HG03439 (cell line): Measurements from ENCODE around the gene LSP1.
"Not testable (repeated sequence)": the region's sequence is repeated elsewhere in the genome, so short reads cannot be mapped to it uniquely, and the experiment has no call there.

ENCODE experiments used
- ATAC-seq: cut with Tn5 transposase; IDR thresholded peaks from one replicate; pipeline ENCODE4 v1.9.1; 2021; ENCODE audit warnings: mild to moderate bottlenecking, moderate library complexity; ENCODE audit not compliant: unreplicated experiment

The LSP1 gene, protein sequence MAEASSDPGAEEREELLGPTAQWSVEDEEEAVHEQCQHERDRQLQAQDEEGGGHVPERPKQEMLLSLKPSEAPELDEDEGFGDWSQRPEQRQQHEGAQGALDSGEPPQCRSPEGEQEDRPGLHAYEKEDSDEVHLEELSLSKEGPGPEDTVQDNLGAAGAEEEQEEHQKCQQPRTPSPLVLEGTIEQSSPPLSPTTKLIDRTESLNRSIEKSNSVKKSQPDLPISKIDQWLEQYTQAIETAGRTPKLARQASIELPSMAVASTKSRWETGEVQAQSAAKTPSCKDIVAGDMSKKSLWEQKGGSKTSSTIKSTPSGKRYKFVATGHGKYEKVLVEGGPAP

DNA sequence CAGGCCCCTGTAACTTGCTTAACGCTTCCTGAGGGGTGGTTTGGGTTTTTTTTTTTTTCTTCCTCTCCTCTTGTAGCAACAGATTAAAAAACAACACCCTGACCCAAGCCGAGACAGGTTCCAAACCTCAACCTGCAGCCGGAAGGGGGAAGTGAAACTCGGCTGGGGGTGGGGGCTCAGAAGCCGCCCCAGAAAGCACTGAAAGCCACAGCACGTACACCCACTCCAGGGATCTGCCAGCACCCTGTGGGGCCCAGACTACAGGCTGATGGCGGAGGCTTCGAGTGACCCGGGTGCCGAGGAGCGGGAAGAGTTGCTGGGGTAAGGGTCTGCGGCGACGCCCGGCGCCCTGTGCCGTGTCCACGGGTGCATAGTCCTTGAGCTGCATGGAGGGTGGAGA lies at the start of gene LSP1:
LSP1 (plus strand) TSS at position 208 of the 400 bp plus-strand sequence; CDS start at position 269, 61 bp downstream.
- ATAC-seq: peak; percentile 38

DNA sequence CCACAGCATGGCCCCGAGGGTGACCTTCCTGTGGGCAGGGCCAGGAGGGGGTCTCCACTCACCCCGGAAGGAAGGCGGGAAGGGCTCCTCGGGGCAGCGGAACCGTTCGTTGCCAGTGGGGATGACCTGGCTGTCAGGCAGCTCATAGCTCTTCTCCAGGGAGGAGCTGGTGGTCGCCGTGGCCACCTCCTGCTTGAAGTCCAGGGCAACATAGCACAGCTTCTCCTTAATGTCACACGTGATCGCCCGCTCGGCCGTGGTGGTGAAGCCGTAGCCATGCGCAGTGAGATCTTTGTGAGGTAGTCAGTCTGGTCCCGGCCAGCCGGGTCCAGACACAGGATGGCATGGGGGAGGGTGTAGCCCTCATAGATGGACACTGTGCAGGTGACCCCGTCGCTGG lies 49.6 kb upstream of the LSP1 start:
- ATAC-seq: no peak

DNA sequence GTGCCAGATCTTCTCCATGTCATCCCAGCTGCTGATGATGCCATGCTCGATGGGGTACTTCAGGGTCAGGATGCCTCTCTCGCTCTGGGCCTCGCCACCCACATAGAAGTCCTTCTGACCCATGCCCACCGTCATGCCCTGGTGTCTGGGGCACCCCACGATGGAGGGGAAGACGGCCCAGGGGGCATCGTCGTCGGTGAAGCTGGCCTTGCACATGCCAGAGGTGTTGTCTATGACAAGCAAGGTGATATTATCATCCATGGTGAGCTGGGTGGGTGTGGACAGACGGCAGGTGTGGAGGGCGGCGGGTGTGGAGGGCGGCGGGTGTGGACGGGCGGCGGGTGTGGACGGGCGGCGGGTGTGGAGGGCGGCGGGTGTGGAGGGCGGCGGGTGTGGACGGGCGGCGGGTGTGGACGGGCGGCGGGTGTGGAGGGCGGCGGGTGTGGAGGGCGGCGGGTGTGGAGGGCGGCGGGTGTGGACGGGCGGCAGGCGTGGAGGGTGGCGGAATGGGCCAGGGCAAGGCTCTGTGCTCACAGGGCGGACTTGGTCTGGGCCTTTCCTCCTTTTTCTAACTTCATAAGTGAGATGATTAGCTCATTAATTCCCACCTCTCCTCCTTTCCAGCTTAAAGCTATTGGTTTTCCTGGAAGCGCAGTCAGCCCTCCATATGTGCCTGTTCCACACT lies 48.9 kb upstream of the LSP1 start:
- not testable (repeated sequence) for ATAC-seq

DNA sequence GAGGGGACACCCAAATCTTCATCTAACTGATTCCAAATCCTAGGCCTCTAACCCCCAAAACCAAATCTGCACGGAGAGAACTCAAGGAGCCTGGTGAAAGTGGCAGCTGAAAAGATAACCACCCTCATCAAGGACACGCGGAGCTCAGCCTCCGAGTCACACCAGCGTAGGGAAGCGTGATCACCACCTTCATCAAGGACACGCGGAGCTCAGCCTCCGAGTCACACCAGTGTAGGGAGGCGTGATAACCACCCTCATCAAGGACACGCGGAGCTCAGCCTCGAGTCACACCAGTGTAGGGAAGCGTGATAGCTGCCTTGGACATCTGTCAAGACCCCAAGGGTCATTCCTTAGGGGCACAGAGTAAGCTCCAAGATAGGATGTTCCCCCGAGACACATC lies 47.4 kb upstream of the LSP1 start:
- ATAC-seq: no peak

DNA sequence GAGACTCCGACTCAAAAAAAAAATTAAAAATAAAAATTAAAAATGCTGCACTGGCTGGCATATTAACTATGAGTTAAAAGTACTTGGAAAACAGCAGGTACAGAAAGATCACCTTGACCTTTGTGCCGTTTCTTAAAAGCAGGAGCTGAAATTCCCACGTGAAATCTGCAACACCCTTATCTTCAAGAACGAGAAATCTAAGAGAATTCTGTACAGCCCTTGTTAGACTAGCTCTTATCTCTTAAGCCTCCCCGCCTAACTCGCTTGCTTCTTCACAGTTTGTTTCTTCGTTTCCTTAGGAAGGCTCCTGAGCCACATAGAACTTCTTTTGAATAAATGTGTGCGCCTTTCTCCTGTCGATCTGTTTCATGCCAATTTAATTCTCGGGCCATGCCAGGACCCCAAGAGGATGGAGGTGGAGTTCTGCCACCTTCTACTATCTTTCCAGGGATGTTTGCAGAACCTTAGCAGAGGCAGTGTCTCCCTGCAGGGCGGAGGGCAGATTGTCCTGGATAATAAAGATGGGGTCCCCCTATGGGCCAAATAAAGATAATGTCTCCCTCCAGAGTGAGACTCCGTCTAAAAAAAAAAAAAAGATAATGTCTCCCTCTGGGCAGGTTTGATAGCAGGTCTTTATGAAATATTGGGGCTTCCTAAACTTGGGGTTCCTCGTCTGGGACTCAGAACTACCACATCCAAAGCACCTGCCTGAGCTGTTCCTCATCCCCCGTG lies 45.5 kb upstream of the LSP1 start:
- no peak for ATAC-seq

DNA sequence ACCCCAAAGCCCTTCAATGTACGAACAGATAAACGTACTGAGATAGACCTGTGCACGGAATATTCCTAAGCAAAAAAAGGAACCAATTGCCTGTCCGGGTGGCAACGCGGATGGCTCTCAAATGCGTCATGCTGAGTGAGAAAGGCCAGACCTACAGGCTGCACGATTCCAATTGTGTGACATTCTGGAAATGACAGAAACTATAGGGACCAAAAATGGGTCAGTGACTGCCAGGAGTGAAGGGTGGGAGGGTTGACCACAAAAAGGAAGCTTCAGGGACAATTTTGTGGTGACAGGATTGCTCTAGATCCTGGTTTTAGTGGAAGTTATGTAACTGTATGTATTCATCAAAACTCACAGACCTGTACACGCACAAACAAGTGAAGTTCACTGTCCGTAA lies 42.1 kb upstream of the LSP1 start:
- ATAC-seq: no peak

DNA sequence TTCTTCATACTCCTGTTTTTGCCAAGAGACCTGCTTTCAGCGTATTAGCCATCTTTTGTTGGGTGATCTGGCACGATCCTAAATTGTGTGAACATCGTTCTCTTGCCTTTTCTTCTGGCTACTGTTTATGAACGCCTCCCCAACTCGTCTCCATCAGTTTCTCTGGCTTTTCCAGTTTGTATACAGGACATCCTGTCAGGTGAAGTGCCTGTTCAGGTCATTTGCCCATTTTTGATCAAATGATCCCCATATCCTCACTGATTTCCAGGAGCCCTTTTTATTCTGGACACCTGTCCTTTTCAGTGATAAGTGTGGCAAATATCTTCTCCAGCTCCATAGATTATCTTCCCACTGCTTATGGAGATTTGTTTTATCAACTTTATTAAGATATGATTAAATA lies 40.6 kb upstream of the LSP1 start:
- ATAC-seq: no peak

DNA sequence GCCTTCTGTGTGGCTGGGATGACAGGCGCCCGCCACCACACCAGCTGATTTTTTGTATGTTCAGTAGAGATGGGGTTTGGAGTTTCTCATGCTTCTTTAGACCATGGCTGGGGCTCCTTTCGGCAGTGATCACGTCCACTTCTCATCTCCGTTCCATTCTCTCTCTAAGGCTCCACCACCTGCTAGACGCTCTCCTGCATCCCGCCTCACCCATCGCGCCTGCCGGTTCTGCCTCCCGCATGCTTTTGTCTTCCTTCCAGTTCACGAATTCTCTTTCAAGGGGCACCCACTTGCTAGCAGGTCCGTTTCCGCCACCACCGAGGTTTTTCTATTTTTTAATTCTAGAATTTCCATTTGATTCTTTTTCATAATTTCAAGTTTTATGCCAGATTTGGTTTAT lies 40.1 kb upstream of the LSP1 start:
- no peak for ATAC-seq

DNA sequence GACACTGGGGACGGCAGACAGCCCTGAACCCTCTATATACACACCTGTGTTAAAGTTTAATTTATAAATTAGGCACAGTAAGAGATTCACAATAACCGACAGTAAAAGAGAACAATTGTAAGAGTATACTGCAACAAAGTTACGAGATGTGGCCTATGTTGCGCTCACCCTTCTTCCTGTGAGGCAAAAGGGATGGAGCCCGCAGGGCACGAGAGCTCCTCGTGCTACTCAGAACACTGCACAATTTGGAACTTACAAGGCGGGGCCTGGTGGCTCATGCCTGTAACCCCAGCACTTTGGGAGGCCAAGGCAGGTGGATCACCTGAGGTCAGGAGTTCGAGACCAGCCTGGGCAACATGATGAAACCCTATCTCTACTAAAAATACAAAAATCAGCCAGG lies 39.5 kb upstream of the LSP1 start:
- not testable (repeated sequence) for ATAC-seq

DNA sequence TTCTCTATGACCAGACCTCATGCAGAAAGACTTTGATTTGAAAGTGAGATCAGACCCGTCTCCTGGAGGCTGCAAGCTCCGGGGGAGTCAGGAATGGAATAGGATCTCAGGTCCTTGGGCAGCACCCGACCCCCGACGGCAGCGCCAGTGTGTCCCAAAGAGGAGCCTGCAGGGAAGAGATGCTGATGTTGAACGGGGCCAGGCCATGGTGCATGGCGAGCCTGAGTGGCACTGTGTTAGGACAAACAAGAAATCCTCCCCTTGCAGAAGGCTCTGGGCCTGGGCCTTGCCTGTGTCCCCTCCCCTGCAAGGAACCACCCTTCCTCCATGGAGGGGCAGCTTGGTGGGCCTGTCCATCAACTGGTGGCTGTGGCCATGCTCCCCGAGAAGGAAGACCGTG lies 38.2 kb upstream of the LSP1 start:
- ATAC-seq: no peak

DNA sequence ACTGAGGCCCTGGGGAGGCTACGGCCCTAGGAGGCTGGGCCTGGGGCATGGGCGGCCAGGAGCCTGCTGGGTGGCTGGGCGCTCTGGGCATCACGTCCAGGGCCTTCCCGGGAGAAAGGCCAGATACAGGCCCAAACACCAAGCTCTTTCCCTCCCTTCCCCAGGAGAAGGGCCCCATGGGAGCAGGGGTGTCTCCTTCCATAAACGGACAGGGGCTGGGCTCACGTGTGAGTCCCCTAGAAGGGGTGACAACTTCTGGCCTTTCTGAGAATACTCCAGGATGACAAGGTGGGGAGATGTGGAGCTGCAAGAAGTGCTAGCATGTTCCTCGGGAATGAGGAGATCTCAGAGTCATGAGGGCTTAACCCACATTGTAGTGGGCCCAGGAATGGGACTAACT lies 37.6 kb upstream of the LSP1 start:
- ATAC-seq: no peak

DNA sequence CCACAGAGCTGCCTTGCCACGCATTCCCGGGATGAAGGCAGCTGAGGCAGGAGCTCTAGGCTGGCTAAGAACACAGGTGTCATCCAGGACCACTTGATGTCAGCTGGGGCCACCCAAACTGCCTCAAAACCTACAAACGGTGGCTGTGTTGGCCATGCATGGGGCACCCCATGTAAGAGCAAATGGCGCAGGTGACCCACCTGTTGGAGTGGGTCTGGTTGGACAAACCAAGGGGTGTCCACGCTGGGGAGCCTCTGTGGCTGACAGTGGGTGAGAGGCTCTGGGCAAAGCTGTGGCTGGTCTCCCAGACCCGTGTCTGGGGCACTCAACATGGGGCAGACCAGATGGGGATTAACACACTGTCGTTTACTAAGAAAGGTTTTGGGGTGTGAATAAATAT lies 37.1 kb upstream of the LSP1 start:
- ATAC-seq: no peak

DNA sequence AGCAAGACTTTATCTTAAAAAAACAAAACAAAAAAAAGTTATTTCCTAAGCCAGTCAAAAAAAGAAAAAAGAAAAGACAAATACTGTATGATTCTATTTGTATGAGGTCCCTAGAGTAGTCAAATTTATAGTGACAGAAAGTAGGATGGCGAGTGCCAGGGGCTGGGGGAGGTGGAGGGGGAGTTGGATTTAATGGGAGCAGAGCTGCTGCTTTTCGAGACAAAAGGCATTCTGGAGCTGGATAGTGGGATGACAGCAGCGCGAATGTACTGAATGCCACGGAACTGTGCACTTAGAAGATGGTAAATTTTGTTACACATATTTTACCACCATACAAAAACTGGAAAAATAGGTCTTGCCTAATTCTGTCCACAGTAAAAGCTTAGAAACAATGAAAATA lies 35.9 kb upstream of the LSP1 start:
- ATAC-seq: no peak

DNA sequence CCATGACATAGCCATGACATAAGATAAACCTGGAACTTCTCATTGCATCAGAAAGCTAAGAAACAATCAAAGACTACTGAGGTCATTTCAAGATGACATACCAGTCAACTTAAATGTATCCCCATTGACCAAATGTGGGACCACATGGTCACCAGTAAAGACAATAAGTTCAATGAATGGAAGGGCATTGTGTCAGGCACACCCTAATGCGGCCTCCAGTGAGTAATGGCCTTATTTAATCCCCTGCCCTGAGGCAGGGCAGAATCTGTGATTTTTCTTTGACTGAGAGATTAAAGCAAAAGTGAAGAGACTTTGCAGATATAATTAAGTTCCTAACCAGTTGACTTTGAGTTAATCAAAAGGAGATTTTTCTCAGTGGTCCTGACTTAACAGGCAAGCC lies 35.4 kb upstream of the LSP1 start:
- ATAC-seq: no peak

DNA sequence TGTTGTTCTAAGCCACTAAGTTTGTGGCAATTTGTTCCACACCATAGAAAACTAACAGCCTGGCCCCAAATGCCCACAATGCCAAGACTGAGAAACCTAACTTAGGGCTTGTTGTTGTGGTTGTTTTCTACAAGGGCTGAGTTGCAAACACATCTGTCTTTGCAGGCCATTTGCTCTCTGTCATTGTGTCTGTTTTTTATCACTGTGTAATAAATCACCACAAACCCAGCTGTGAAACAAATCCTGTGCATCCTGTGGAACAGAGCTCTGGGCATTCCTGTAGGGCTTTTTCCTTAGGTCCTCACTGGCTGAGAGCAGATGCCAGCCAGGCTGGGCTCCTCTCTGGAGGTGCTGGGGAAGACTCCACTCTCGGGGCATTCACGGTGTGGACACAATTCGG lies 33.8 kb upstream of the LSP1 start:
- ATAC-seq: no peak

DNA sequence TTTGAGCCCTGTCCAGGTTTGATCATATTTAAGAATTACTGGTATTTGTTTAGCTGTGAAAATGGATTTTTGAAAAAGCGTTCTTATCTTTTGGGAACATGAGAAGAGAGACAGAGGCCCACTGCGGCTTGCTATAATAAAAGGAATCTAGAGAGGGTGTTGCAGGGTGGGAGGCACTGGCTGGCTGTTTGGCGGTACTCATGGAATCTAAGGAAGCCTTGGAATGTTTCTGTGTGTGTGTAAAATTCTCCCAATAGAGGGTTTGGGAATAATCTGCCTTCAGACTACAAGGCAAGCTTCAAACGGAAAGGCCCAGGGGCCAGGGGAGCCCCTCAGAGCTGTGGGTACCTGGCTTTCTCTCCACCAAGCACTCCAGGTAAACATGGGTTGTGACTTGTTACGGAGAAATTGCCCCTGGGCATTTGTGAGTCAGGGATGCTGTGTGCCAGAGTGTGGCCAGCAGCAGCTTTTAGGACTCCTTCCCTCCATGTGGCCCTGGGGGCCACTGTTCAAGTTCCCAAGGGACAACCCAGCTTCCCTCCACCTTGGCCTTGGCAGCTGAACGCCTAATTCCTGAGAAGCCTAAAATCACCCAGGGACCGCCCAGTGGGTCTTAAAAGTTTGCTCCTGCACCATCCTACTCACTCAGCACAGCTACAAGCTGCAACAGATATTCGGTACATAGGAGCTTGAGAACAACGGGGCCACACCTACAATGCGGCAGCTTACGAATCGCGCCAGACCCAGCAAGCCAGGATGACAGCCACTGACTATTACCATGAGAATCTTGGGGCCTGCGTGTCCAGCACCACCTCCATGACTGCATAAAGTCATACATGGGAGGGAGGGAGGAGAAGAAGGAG lies 32.2 kb upstream of the LSP1 start:
- ATAC-seq: no peak

DNA sequence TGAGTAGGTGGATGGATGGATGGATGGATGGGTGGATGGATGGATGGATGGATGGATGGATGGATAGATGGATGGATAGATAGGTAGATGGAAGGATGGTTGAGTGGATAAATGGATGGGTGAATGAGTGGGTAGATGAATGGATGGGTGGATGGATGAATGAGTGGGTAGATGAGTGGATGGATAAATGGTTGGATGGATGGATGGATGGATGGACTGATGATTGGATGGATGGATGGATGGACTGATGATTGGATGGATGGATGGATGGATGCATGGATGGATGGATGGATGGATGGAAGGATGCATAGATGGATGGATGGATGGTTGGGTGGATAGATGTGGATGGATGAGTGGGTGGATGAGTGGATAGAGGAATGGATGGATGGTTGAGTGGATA lies 31.3 kb upstream of the LSP1 start:
- ATAC-seq: no peak

DNA sequence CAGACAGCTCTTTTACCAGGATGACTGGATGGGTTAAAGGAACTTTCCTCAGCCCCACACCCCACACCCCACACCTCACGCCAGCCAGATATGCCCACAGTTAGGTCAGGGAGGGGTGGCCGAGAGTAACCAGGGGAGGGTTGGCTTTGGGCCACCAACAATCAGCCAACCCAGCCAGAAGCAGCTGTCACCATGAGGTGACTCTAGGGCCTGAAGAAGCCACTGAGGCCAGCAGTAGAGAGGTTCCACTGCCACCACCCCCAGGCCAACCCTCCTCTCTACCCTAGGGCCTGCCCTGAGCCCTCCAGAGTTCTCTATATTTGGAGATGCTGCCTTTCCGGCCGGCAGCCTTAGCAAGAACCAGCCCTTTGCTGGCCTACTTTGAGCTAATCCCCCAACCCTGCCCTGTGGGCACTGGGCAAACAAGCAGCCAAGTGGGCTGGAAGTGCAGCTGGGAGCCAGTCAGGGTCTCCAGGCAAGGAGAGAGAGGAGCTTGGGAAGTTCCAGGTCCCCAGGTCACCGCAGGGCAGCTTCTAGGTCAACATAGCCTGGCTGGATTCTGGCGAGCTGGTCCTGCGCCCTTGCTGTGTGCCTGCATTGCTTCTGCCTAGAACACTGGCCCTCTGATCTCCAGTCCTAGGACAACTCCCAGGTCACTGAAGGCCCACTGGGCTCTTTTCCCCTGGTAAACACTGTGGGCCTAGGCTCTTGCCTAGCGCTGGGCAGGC lies 30.1 kb upstream of the LSP1 start:
- ATAC-seq: no peak

DNA sequence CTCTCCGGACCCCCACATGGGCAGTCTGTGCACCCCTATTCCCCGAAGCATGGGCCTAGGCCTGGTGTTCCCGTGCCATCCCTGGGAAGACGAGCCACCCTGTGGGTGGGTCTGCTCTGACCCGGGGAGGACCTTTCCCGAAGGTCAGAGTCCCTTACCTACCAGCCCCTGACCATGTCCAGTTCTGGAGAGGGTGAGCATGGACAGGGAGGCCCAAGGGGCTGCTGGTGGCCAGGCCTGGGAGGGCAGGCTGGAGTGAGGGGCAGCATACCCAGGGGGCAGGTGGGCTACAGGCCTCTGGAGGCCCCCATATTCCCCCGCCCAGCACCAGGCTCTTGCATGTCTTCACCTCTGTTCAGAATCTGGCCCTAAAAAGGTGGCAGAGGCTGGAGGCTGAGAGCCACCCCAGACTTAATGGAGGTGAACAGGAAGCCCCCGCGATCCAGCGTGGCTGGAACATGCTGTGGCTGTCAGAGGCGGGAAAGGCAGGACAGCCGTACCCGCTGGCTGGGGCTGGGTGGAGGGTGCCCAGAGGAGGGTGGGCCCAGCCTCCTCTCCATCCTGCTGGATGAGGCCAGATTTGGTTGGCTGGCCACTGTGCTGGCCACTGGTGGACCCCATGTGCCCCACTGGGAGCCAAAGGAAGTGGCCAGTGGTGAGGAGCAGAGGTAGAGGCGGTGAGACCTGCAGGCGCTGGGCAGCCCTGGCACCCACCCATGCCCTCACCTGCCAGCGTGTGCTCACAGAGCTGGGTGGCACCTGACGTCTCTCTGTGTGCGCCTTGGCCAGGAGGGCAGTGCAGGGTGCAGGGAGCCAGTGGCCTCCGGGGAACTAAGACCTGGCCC lies 29.3 kb upstream of the LSP1 start:
- ATAC-seq: no peak
